OCI-LY1 (cell line): ENCODE measurements around the gene GPSM1.

Experiments
- EZH2 ChIP-seq: fragments of 200-600 bp; sonication (generic), shearing (Covaris generic); IDR thresholded peaks from 2 replicates; pipeline ENCODE4 v1.8.0; 2017; ENCODE audit warnings: borderline replicate concordance, mixed run types, mild to moderate bottlenecking, antibody characterized with exemption, low read length, moderate library complexity, mixed read lengths
- TF ChIP-seq, protein P1 (sequence below): fragments of 200-600 bp; sonication (generic), shearing (Covaris generic); IDR thresholded peaks from 2 replicates; pipeline ENCODE4 v1.5.1; 2017; ENCODE audit warnings: mild to moderate bottlenecking, antibody characterized with exemption, low read length, moderate library complexity, mixed read lengths

DNA sequence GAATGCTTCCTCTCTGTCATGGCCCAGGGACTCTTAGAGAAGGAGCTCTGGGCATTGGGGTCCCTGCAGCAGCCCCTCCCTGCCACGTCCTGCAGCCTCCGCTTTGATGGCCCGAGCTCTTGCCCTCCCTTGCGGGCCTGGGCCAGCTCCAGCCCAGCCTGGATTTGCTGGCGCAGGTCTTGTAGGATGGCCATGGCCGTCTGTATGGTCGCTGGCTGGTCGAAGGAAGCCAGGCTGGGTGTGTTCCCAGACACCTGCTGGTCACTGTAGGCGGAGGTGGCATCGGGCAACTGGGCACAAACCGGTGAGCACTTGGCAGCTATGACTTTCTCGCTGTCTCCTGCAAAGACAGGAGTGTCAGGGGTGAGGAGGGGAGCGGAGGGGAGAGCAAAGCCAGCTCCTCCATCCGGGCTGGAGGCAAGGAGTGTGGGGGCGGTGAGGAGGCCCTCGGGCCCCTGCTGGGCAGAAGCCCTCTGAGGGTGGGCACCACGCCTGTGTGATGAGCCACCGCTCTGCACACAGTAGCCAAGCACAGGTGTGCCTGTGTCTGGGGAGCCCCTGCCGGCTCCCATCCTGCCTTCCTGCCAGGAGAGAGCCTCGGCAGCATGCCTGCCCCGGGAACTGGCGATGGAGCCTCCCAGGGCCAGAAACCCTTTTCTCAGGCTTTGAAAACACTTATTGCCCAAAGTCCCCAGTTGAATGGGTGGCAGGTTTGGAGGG is 35.9 kb upstream of the GPSM1 start:
- TF ChIP-seq, protein P1, sequence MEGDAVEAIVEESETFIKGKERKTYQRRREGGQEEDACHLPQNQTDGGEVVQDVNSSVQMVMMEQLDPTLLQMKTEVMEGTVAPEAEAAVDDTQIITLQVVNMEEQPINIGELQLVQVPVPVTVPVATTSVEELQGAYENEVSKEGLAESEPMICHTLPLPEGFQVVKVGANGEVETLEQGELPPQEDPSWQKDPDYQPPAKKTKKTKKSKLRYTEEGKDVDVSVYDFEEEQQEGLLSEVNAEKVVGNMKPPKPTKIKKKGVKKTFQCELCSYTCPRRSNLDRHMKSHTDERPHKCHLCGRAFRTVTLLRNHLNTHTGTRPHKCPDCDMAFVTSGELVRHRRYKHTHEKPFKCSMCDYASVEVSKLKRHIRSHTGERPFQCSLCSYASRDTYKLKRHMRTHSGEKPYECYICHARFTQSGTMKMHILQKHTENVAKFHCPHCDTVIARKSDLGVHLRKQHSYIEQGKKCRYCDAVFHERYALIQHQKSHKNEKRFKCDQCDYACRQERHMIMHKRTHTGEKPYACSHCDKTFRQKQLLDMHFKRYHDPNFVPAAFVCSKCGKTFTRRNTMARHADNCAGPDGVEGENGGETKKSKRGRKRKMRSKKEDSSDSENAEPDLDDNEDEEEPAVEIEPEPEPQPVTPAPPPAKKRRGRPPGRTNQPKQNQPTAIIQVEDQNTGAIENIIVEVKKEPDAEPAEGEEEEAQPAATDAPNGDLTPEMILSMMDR: no peak
- TF ChIP-seq EZH2: no peak
